Measurements from ENCODE around the gene MYL12B. TPM values are rescaled to one million over a fixed set of nuclear protein-coding genes. Genes with fewer than 3 reads are reported as not detected.
A peak's percentile ranks its signal among the peaks of the same experiment; 100 is the strongest.

The MYL12B gene
- total RNA-seq, 4 donors from 2014 or later: 246 to 511 (median 369) TPM

DNA sequence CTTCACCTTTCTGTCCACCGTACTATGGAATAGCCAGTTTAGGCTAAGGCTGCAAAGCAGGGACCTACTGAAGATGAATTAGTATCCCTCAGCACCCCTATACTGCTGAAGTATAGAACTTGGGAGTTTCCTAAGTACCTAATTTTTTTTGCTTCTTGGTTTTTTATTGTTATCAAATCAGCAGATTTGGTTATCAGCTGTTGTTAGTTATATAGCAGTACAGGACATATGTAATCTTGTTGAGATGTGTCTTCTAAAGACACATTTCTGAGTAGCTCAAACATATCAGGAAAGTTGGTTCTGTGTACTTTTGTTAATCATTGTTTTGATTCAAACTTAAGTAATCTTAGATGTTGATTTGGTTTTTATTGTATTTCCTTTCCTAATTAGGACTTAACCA lies 9.1 kb upstream of the MYL12B start:
- no peaks in the 10 kb centered on the region for H3K27me3 ChIP-seq
- H3K27ac ChIP-seq: no peak overlapping the region
- no peak overlapping the region for H3K4me3 ChIP-seq
- no peaks in the 10 kb centered on the region for H3K9me3 ChIP-seq
- no peak for TF ChIP-seq POLR2A (IDR thresholded peaks at IDR 0.05)
- TF ChIP-seq, protein P1, sequence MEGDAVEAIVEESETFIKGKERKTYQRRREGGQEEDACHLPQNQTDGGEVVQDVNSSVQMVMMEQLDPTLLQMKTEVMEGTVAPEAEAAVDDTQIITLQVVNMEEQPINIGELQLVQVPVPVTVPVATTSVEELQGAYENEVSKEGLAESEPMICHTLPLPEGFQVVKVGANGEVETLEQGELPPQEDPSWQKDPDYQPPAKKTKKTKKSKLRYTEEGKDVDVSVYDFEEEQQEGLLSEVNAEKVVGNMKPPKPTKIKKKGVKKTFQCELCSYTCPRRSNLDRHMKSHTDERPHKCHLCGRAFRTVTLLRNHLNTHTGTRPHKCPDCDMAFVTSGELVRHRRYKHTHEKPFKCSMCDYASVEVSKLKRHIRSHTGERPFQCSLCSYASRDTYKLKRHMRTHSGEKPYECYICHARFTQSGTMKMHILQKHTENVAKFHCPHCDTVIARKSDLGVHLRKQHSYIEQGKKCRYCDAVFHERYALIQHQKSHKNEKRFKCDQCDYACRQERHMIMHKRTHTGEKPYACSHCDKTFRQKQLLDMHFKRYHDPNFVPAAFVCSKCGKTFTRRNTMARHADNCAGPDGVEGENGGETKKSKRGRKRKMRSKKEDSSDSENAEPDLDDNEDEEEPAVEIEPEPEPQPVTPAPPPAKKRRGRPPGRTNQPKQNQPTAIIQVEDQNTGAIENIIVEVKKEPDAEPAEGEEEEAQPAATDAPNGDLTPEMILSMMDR (IDR thresholded peaks at IDR 0.05): no peak
- H3K36me3 ChIP-seq: peaks cover 0 to 47% (median 0%) of the 10 kb centered on the region in 3 donors
- no peak for DNase-seq
- H3K4me1 ChIP-seq: peaks cover 0 to 25% (median 9%) of the 10 kb centered on the region in 4 donors

- DNase-seq: no peak
- no peaks in the 10 kb centered on the region for H3K9me3 ChIP-seq
- no peak for TF ChIP-seq POLR2A (IDR thresholded peaks at IDR 0.05)
- TF ChIP-seq, protein P1 (IDR thresholded peaks at IDR 0.05): no peak
- H3K4me1 ChIP-seq: peaks cover 0 to 17% (median 8%) of the 10 kb centered on the region in 4 donors
- no peaks in the 10 kb centered on the region for H3K27me3 ChIP-seq
- H3K4me3 ChIP-seq: no peak overlapping the region
- H3K27ac ChIP-seq: no peak overlapping the region
- peaks cover 0 to 57% (median 0%) of the 10 kb centered on the region in 3 donors for H3K36me3 ChIP-seq
These were observed 7.2 kb upstream of the MYL12B start for GRCh38 chr18:3254725-3255124.

GRCh38 chr18:3255611-3256165 lies 6.2 kb upstream of the MYL12B start:
- H3K27me3 ChIP-seq: no peaks in the 10 kb centered on the region
- H3K36me3 ChIP-seq: peaks cover 0 to 57% (median 0%) of the 10 kb centered on the region in 3 donors
- no peak overlapping the region for H3K4me3 ChIP-seq
- no peak for TF ChIP-seq POLR2A (IDR thresholded peaks at IDR 0.05)
- TF ChIP-seq, protein P1 (IDR thresholded peaks at IDR 0.05): no peak
- H3K27ac ChIP-seq: peak overlapping the region in 1 of 4 donors; percentile 12
- DNase-seq: no peak
- H3K9me3 ChIP-seq: no peaks in the 10 kb centered on the region
- H3K4me1 ChIP-seq: peaks cover 0 to 19% (median 8%) of the 10 kb centered on the region in 4 donors

DNA sequence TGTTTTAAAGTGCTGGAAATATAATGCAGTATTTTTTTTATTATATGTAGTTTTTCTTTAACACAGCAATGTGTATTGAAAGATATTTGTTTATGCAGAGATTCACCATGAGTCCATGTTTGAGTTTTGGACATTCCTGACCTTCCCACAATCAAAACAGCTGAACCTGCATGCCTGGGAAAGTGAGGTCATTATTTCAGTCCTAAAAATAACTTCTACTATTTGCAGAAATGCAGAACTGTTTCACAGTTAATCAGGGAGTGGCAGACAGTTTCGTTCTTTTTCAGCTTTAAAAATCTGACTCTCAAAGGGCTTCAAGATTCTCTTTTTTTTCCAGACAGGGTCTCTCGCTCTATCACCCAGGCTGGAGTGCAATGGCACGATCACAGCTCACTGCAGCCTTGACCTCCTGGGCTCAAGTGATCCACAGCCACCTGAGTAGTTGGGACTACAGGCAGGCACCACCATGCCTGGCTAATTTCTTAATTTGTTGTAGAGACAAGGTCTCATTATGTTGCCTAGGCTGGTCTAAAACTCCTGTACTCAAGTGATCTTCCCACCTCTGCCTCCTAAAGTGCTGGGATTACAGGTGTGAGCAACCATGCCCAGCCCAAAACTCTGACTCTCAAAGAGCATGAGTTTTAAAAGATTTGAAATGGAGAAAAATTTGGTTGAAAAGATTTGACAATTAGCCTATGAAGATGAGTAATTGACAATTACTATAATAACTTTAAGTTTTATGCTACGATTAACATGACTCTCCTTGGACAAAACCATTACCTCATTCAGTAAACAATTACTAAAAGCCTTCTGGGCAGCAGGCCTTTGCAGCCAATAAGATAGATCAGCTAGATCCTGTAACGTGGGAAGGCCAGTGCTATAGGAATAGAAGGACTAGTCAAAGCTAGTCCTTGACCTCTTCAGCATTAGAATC lies 5.0 kb upstream of the MYL12B start:
- no peaks in the 10 kb centered on the region for H3K27me3 ChIP-seq
- H3K4me1 ChIP-seq: peaks cover 0 to 11% (median 5%) of the 10 kb centered on the region in 4 donors
- DNase-seq: no peak
- H3K36me3 ChIP-seq: peaks cover 0 to 57% (median 0%) of the 10 kb centered on the region in 3 donors
- no peaks in the 10 kb centered on the region for H3K9me3 ChIP-seq
- H3K27ac ChIP-seq: peak overlapping the region in 3 of 4 donors; percentile 28 to 51 (median 31)
- H3K4me3 ChIP-seq: no peak overlapping the region
- TF ChIP-seq POLR2A (IDR thresholded peaks at IDR 0.05): no peak
- TF ChIP-seq, protein P1 (IDR thresholded peaks at IDR 0.05): no peak

DNA sequence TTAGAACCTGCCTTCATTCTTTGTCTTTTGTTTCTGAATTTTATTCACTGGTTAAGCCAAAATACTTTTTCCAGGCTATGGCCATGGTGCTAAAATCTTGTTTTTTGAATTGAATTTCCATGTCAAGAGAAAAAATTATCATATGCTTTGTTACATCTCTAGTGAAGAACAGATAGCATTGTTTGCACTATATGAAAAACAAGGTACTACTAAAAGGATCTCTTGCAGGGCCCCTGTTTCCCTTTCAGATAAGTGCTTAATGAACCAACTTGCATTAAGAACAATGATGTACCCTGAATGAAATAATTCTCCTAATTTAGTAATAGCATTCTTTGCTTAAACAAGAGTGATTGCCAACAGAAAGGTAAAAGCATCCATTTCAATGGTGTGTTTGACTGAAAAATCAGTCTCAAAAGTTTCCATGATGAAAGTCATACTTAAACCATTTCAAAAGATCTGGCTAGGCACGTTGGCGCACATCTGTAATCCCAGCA lies 4.3 kb upstream of the MYL12B start:
- Histone ChIP-seq H3K27ac (no peak overlapping the region), H3K4me1 (peaks cover 0 to 7% (median 4%) of the 10 kb centered on the region in 4 donors), H3K9me3 (no peaks in the 10 kb centered on the region), H3K36me3 (peaks cover 0 to 57% (median 0%) of the 10 kb centered on the region in 3 donors), H3K4me3 (no peak overlapping the region), H3K27me3 (no peaks in the 10 kb centered on the region)
- no peak for DNase-seq
- TF ChIP-seq, protein P1 (IDR thresholded peaks at IDR 0.05): no peak
- no peak for TF ChIP-seq POLR2A (IDR thresholded peaks at IDR 0.05)
